Endothelial cell of umbilical vein (primary cell): ENCODE measurements around the gene IL3. TPM values are rescaled to one million over a fixed set of nuclear protein-coding genes. Genes with fewer than 3 reads are reported as not detected.

Experiments used
- BruUV-seq: library from RNA; stranded (reverse); fragments of 400-500 nt; replicated peaks from 2 replicates; lab custom pipeline; 2021; lab: Mats Ljungman, UMichigan
- CTCF ChIA-PET: fragments of 300-600, 350-600 bp; sonication (Branson Sonifier 250); formaldehyde crosslinking; loops from one replicate; lab custom pipeline; 2021; ENCODE audit warnings: antibody characterized with exemption, inconsistent platforms; lab: Charles Lee
- POLR2A ChIA-PET: fragments of 300-600, 350-600 bp; sonication (Branson Sonifier 250); formaldehyde crosslinking; loops from one replicate; lab custom pipeline; 2021; ENCODE audit warnings: antibody characterized with exemption, inconsistent platforms; lab: Charles Lee
- DNase-seq: peaks from one replicate; pipeline ENCODE4 v3.0.0-alpha.2; 2011; ENCODE audit warnings: low read depth, low spot score
- FAIRE-seq: peaks from 2 replicates; lab custom pipeline; 2011; peaks lifted over from hg19 to GRCh38; lab: Jason Lieb, UNC
- H2AFZ ChIP-seq: 2 replicates; pipeline ENCODE4 v1.6.0; 2012; ENCODE audit warnings: low read depth, low read length, control low read depth, inconsistent platforms
- H3K27ac ChIP-seq: 2 replicates; pipeline ENCODE4 v1.5.1; 2011; ENCODE audit warnings: low read depth, mild to moderate bottlenecking, control low read depth, low read length, moderate library complexity; ENCODE audit not compliant: insufficient read depth
- H3K27me3 ChIP-seq, 2 experiments: 2 replicates each; pipeline versions ENCODE4 v1.6.0 to v1.6.1; 2011; ENCODE audit warnings: low read length in 2 of 2, mixed read lengths in 1 of 2; ENCODE audit not compliant: control insufficient read depth in 2 of 2, insufficient read depth in 2 of 2
- H3K36me3 ChIP-seq, 2 experiments: 2 replicates in 1 of 2; 3 replicates in 1 of 2; pipeline ENCODE4 v1.5.1; 2011; ENCODE audit warnings: low read length in 2 of 2, mild to moderate bottlenecking in 1 of 2, moderate library complexity in 1 of 2; ENCODE audit not compliant: control insufficient read depth in 2 of 2, insufficient read depth in 2 of 2; ENCODE audit errors: extremely low read depth in 1 of 2
- H3K4me1 ChIP-seq: 3 replicates; pipeline ENCODE4 v1.5.1; 2011; ENCODE audit warnings: mild to moderate bottlenecking, low read length; ENCODE audit not compliant: control insufficient read depth, insufficient read depth; ENCODE audit errors: extremely low read depth
- H3K4me2 ChIP-seq: 2 replicates; pipeline ENCODE4 v1.6.1; 2011; ENCODE audit warnings: low read length, control low read depth, mixed read lengths; ENCODE audit not compliant: insufficient read depth
- H3K4me3 ChIP-seq, 3 experiments: fragments of 200-600 bp in 1 of 3; sonication (generic), shearing (Covaris generic) in 1 of 3; replicated peaks in 1 of 3; 2 replicates each; pipeline ENCODE4 v1.5.1; 2011 to 2016; ENCODE audit warnings: control low read depth in 3 of 3, low read length in 3 of 3, mild to moderate bottlenecking in 2 of 3, inconsistent platforms in 1 of 3, low read depth in 1 of 3, moderate library complexity in 1 of 3; ENCODE audit not compliant: insufficient read depth in 1 of 3
- H3K79me2 ChIP-seq: 2 replicates; pipeline ENCODE4 v1.6.0; 2012; ENCODE audit warnings: low read length, inconsistent platforms; ENCODE audit not compliant: control insufficient read depth, insufficient read depth
- H3K9ac ChIP-seq: replicated peaks from 2 replicates; pipeline ENCODE3; 2011; ENCODE audit warnings: low read length, control low read depth; ENCODE audit not compliant: insufficient read depth; ENCODE audit errors: extremely low read depth
- H3K9me1 ChIP-seq: replicated peaks from 3 replicates; pipeline ENCODE4 v1.6.0; 2011; ENCODE audit warnings: mild to moderate bottlenecking, low read length; ENCODE audit not compliant: control insufficient read depth, insufficient read depth; ENCODE audit errors: extremely low read depth
- H3K9me3 ChIP-seq: replicated peaks from 2 replicates; pipeline ENCODE4 v1.5.1; 2012; ENCODE audit warnings: low read length, inconsistent platforms; ENCODE audit not compliant: control insufficient read depth, insufficient read depth
- H4K20me1 ChIP-seq: replicated peaks from 2 replicates; pipeline ENCODE3; 2011; ENCODE audit warnings: mild to moderate bottlenecking, low read length; ENCODE audit not compliant: control insufficient read depth, insufficient read depth; ENCODE audit errors: extremely low read depth
- EZH2 ChIP-seq: IDR thresholded peaks from 2 replicates; pipeline ENCODE4 v1.6.1; 2012; ENCODE audit warnings: borderline replicate concordance, low read depth, mild to moderate bottlenecking, moderate library complexity, low read length, inconsistent platforms; ENCODE audit not compliant: severe bottlenecking
- JUN ChIP-seq: IDR thresholded peaks from 2 replicates; pipeline ENCODE4 v1.6.1; 2011; ENCODE audit warnings: borderline replicate concordance, low read depth; ENCODE audit not compliant: insufficient read length, insufficient read depth
- POLR2A ChIP-seq: IDR thresholded peaks from 2 replicates; pipeline ENCODE4 v1.6.1; 2012; ENCODE audit warnings: low read depth, mild to moderate bottlenecking, control low read depth, low read length
- POLR2AphosphoS5 ChIP-seq: IDR thresholded peaks from 2 replicates; pipeline ENCODE4 v1.6.1; 2012; ENCODE audit warnings: low read depth, mild to moderate bottlenecking, control low read depth, low read length, moderate library complexity; ENCODE audit not compliant: insufficient read depth
- dilution Hi-C: fragments of 300-500 bp; cut with MboI; formaldehyde crosslinking; loops from one replicate; pipeline ENCODE4 v1.15.0; 2019; ENCODE audit warnings: low sequenced_read_pairs; ENCODE audit not compliant: extremely low pct_ligation_motif_present
- intact Hi-C: fragments of 100-400 bp; cut with micrococcal nuclease; formaldehyde crosslinking; loops from one replicate; pipeline ENCODE4 v1.10.0; 2022
- polyA plus RNA-seq, 4 experiments: library from polyadenylated mRNA; depleted of rRNA in 3 of 4; stranded (reverse) in 3 of 4; unstranded in 1 of 4; fragments of >200 nt; gene quantifications; 2 replicates each; pipeline versions ENCODE4 v1.2.1 to v1.2.3, GENCODE V29; 2011 to 2012; ENCODE audit warnings: missing spikeins in 1 of 4
- total RNA-seq: library from RNA; stranded (reverse); gene quantifications from 2 replicates; pipeline ENCODE4 v1.2.3, GENCODE V29; 2021
- TF ChIP-seq, protein P1 (sequence below), 2 donors: IDR thresholded peaks; 1 replicate in 1 of 2; 2 replicates in 1 of 2; pipeline ENCODE4 v1.5.1; 2011; ENCODE audit warnings: low read length in 2 of 2, mild to moderate bottlenecking in 2 of 2, moderate library complexity in 2 of 2, control low read depth in 1 of 2, inconsistent platforms in 1 of 2, low read depth in 1 of 2; ENCODE audit not compliant: insufficient read depth in 1 of 2; ENCODE audit errors: extremely low read depth in 1 of 2

Gene IL3
- total and polyA plus RNA-seq, 2 donors (not counting 3 experiments of a cell fraction or from before 2014, with no cell fraction given), result not detected

GRCh38 chr5:132029609-132030330 is 30.7 kb upstream of the IL3 start:
- dilution Hi-C loops, result no loop called here
- BruUV-seq, result no TSS peak

More at GRCh38 chr5:132029609-132030330, 30.7 kb upstream of the IL3 start:
- ChIA-PET POLR2A (interaction anchor here (0.6 kb wide), 1 partner anchor 321 kb away, joined by 5 read pairs; no protein-coding TSS in a partner anchor), CTCF (no interaction called here)
- Histone ChIP-seq H3K4me2 (no peak overlapping the region), H3K27me3 (peaks cover 5 to 29% of the 10 kb centered on the region in 2 experiments), H3K4me1 (no peaks in the 10 kb centered on the region), H3K27ac (no peak overlapping the region), H3K9me3 (no peaks in the 10 kb centered on the region), H4K20me1 (no peaks in the 10 kb centered on the region), H3K36me3 (no peaks in the 10 kb centered on the region), H3K9ac (no peak overlapping the region), H3K4me3 (no peak overlapping the region), H3K79me2 (no peaks in the 10 kb centered on the region), H3K9me1 (no peaks in the 10 kb centered on the region), H2AFZ (no peak overlapping the region)
- no peak for FAIRE-seq
- TF ChIP-seq JUN (no peak), EZH2 (no peak), POLR2AphosphoS5 (no peak), POLR2A (no peak)
- TF ChIP-seq, protein P1, sequence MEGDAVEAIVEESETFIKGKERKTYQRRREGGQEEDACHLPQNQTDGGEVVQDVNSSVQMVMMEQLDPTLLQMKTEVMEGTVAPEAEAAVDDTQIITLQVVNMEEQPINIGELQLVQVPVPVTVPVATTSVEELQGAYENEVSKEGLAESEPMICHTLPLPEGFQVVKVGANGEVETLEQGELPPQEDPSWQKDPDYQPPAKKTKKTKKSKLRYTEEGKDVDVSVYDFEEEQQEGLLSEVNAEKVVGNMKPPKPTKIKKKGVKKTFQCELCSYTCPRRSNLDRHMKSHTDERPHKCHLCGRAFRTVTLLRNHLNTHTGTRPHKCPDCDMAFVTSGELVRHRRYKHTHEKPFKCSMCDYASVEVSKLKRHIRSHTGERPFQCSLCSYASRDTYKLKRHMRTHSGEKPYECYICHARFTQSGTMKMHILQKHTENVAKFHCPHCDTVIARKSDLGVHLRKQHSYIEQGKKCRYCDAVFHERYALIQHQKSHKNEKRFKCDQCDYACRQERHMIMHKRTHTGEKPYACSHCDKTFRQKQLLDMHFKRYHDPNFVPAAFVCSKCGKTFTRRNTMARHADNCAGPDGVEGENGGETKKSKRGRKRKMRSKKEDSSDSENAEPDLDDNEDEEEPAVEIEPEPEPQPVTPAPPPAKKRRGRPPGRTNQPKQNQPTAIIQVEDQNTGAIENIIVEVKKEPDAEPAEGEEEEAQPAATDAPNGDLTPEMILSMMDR (IDR thresholded peaks at IDR 0.05; ENCODE audit: extremely low read depth in 1 of 2, insufficient read depth in 1 of 2, low read depth in 1 of 2, low read length in 2 of 2), result no peak
- DNase-seq, result no peak
- intact Hi-C loops, result no loop called here
